ACC112 (cell line): ENCODE measurements around the gene CAMTA1.

Experiments used
- H2AFZ ChIP-seq: fragments of 200-600 bp; sonication (generic); one replicate; pipeline ENCODE4 v1.6.0; 2017; ENCODE audit warnings: antibody characterized with exemption, low read length; ENCODE audit not compliant: unreplicated experiment
- H3K27ac ChIP-seq: fragments of 200-600 bp; sonication (generic); 2 replicates; pipeline ENCODE4 v1.5.1; 2014; ENCODE audit warnings: low read depth, mild to moderate bottlenecking, antibody characterized with exemption, low read length, moderate library complexity
- H3K27me3 ChIP-seq: fragments of 200-600 bp; sonication (generic); 2 replicates; pipeline ENCODE4 v1.6.1; 2014; ENCODE audit warnings: mild to moderate bottlenecking, antibody characterized with exemption, low read length, moderate library complexity, mixed read lengths; ENCODE audit not compliant: insufficient read depth
- H3K36me3 ChIP-seq: fragments of 200-600 bp; sonication (generic); 2 replicates; pipeline ENCODE4 v1.6.1; 2016; ENCODE audit warnings: mild to moderate bottlenecking, antibody characterized with exemption, low read length, moderate library complexity, mixed read lengths; ENCODE audit not compliant: insufficient read depth
- H3K4me1 ChIP-seq: fragments of 200-600 bp; sonication (generic); one replicate; pipeline ENCODE4 v1.6.1; 2016; ENCODE audit warnings: low read length, mixed read lengths; ENCODE audit not compliant: insufficient read depth, unreplicated experiment, control insufficient read depth
- H3K4me3 ChIP-seq: fragments of 200-600 bp; sonication (generic); 2 replicates; pipeline ENCODE4 v1.5.1; 2014; ENCODE audit warnings: mild to moderate bottlenecking, low read depth, low read length
- H3K79me2 ChIP-seq: fragments of 200-600 bp; sonication (generic); one replicate; pipeline ENCODE4 v1.6.0; 2016; ENCODE audit warnings: low read length; ENCODE audit not compliant: control insufficient read depth, unreplicated experiment, insufficient read depth

CAMTA1 gene

GRCh38 chr1:7438396-7438785 lies 653.1 kb downstream of the CAMTA1 start:
- Histone ChIP-seq H3K27me3 (no peaks in the 10 kb centered on the region), H3K27ac (no peak overlapping the region)

DNA sequence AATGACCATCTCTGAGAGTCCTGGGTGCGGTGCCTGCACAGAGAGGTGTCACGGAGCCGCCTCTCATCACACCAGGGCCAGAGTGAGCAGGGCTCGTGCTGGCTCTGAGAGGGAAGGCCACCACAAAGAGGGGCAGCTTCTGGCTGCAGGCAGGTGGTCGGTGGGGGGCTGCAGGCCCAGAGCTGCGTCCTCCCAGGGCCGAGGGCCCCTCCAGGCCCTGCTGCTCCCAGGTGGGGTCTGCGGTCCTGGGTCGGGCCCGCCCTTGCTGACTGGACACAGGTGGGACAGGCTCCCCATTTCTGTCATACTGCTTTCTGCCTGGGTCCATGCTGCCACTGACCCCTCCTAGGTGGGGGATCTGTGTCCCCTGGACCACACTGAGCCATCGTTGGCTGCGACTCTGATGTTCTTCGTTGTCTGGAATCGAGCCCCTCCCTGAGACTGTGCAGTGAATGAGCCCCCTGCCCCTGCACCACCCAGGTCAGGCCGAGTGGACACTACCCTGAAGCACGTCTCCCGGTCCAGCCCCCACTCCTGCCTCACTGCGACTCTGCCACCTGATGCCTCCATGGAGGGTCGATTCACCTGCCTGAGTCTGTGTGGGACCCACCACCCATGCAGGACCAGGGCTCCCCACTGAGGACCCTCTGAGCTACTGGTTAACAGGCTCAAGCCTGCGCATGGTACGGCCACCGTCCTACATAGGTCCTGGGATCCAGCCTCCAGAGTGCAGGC lies 653.8 kb downstream of the CAMTA1 start:
- Histone ChIP-seq H3K79me2 (no peaks in the 10 kb centered on the region), H3K27ac (no peak overlapping the region), H3K4me3 (no peak overlapping the region), H3K27me3 (no peaks in the 10 kb centered on the region), H2AFZ (no peak overlapping the region), H3K36me3 (no peaks in the 10 kb centered on the region), H3K4me1 (no peaks in the 10 kb centered on the region)

More at GRCh38 chr1:7438396-7438785, 653.1 kb downstream of the CAMTA1 start:
- Histone ChIP-seq H3K36me3 (no peaks in the 10 kb centered on the region), H3K4me1 (no peaks in the 10 kb centered on the region), H2AFZ (no peak overlapping the region), H3K4me3 (no peak overlapping the region), H3K79me2 (no peaks in the 10 kb centered on the region)

DNA sequence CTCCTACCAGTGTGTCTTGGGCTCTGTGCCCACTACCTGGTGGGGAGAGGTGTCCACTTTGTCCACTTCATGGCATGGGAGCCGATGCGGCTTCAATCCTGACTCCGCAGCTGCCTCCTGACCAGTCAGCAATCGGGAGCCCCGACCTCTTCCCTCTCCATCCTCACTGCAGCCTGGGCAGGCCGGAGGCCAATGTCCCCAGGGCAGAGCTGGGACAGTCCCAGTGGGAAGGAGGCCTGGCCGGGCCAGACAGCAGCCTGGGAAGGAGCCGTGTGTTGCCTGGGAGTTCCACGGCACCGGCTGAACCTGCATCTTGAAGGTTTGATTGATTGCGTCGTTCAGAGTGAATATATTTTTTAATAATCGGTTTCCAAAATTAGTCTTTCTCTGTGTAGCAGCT lies 654.9 kb downstream of the CAMTA1 start:
- Histone ChIP-seq H3K4me3 (no peak overlapping the region), H3K27ac (no peak overlapping the region), H3K36me3 (no peaks in the 10 kb centered on the region), H3K79me2 (no peaks in the 10 kb centered on the region), H2AFZ (no peak overlapping the region), H3K4me1 (no peaks in the 10 kb centered on the region), H3K27me3 (no peaks in the 10 kb centered on the region)

- H2AFZ ChIP-seq: no peak overlapping the region
- no peaks in the 10 kb centered on the region for H3K27me3 ChIP-seq
- no peak overlapping the region for H3K27ac ChIP-seq
- H3K36me3 ChIP-seq: no peaks in the 10 kb centered on the region
- no peaks in the 10 kb centered on the region for H3K79me2 ChIP-seq
- H3K4me3 ChIP-seq: no peak overlapping the region
- no peaks in the 10 kb centered on the region for H3K4me1 ChIP-seq
These were observed 656.0 kb downstream of the CAMTA1 start for GRCh38 chr1:7441143-7441841.

DNA sequence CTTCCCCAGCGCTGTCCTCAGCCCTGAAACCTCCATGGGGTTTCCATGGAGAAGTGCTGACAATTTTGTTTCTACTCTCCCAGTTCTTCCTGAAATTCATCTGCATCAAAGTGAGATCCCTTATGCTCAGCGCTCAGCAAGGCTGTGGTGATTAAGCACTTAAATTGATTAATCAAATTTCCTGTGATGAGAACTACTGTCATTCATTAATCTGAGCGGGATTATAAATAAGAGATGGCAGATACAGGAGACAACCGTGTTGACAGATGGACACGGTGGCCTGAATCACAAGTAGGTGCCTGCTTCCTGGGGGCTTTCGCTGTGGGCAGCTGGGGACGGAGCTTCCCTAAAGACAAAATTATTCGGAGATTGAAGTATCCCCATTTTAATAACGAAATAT lies 656.8 kb downstream of the CAMTA1 start:
- H3K27ac ChIP-seq: no peak overlapping the region
- H3K27me3 ChIP-seq: no peaks in the 10 kb centered on the region
- no peak overlapping the region for H3K4me3 ChIP-seq
- H2AFZ ChIP-seq: no peak overlapping the region
- no peaks in the 10 kb centered on the region for H3K4me1 ChIP-seq
- no peaks in the 10 kb centered on the region for H3K79me2 ChIP-seq
- no peaks in the 10 kb centered on the region for H3K36me3 ChIP-seq

GRCh38 chr1:7442918-7443317 lies 657.7 kb downstream of the CAMTA1 start:
- H2AFZ ChIP-seq: no peak overlapping the region
- no peaks in the 10 kb centered on the region for H3K27me3 ChIP-seq
- H3K79me2 ChIP-seq: no peaks in the 10 kb centered on the region
- no peaks in the 10 kb centered on the region for H3K36me3 ChIP-seq
- no peak overlapping the region for H3K27ac ChIP-seq
- H3K4me3 ChIP-seq: no peak overlapping the region
- H3K4me1 ChIP-seq: no peaks in the 10 kb centered on the region

DNA sequence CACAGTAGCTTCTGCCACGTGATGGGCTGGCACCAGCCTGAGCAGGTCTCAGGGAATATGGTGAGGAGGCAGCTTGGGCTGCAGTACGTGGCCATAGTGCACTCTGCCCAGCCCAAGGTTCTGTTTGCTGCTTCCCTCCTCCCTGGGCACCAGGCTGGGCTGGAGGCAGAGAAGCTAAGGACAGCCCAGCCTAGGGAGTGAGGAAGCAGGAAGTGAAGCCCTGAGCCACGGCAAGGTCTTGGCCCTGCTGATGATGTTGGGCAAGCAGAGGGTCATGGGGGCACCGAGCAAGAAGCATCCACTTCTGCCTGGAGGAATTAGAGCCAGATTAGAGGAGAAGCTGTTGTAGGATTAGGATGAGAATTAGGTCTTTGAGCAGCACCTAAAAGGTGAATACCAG lies 659.1 kb downstream of the CAMTA1 start:
- Histone ChIP-seq H3K27ac (no peak overlapping the region), H3K36me3 (no peaks in the 10 kb centered on the region), H3K4me1 (no peaks in the 10 kb centered on the region), H3K27me3 (no peaks in the 10 kb centered on the region), H3K79me2 (no peaks in the 10 kb centered on the region), H3K4me3 (no peak overlapping the region), H2AFZ (no peak overlapping the region)

- no peak overlapping the region for H3K27ac ChIP-seq
- no peak overlapping the region for H3K4me3 ChIP-seq
- no peaks in the 10 kb centered on the region for H3K79me2 ChIP-seq
- no peaks in the 10 kb centered on the region for H3K27me3 ChIP-seq
- H3K36me3 ChIP-seq: no peaks in the 10 kb centered on the region
- H3K4me1 ChIP-seq: no peaks in the 10 kb centered on the region
- H2AFZ ChIP-seq: no peak overlapping the region
These were observed 661.8 kb downstream of the CAMTA1 start for GRCh38 chr1:7447093-7447492.

GRCh38 chr1:7447736-7448135 lies 662.5 kb downstream of the CAMTA1 start:
- H3K4me3 ChIP-seq: no peak overlapping the region
- no peak overlapping the region for H3K27ac ChIP-seq
- no peak overlapping the region for H2AFZ ChIP-seq
- H3K27me3 ChIP-seq: no peaks in the 10 kb centered on the region
- H3K36me3 ChIP-seq: no peaks in the 10 kb centered on the region
- no peaks in the 10 kb centered on the region for H3K79me2 ChIP-seq
- no peaks in the 10 kb centered on the region for H3K4me1 ChIP-seq

GRCh38 chr1:7448986-7449385 lies 663.7 kb downstream of the CAMTA1 start:
- Histone ChIP-seq H3K4me1 (no peaks in the 10 kb centered on the region), H3K27ac (no peak overlapping the region), H3K27me3 (no peaks in the 10 kb centered on the region), H2AFZ (no peak overlapping the region), H3K36me3 (no peaks in the 10 kb centered on the region), H3K79me2 (no peaks in the 10 kb centered on the region), H3K4me3 (no peak overlapping the region)

DNA sequence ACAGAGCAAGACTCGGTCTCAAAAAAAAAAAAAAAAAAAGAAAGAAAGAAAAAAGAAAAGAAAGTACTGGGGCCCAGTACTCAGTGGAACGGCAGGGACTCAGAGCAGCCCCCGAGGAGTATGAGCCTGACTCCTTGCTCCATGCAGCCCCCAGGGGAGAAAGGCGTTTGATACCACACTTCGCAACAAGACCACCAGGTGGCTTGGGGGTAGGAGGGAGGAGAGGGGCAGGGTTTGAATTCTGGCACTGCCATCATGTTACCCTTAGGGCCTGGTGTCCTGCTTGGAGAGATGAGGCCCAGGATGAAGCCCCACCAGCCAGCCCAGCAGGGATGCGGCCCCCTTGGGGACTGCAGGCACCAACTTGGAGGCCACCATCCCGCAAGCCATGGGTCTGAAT lies 664.5 kb downstream of the CAMTA1 start:
- H3K36me3 ChIP-seq: no peaks in the 10 kb centered on the region
- H3K4me1 ChIP-seq: no peaks in the 10 kb centered on the region
- no peaks in the 10 kb centered on the region for H3K27me3 ChIP-seq
- H3K79me2 ChIP-seq: no peaks in the 10 kb centered on the region
- H3K4me3 ChIP-seq: no peak overlapping the region
- H2AFZ ChIP-seq: no peak overlapping the region
- no peak overlapping the region for H3K27ac ChIP-seq
